ENCODE data around the gene GPC5. TPM values are rescaled to one million over a fixed set of nuclear protein-coding genes. Genes with fewer than 3 reads are reported as not detected.

GPC5 gene
- total RNA-seq, 1 donor from 2014 or later, result 8.7 TPM

DNA sequence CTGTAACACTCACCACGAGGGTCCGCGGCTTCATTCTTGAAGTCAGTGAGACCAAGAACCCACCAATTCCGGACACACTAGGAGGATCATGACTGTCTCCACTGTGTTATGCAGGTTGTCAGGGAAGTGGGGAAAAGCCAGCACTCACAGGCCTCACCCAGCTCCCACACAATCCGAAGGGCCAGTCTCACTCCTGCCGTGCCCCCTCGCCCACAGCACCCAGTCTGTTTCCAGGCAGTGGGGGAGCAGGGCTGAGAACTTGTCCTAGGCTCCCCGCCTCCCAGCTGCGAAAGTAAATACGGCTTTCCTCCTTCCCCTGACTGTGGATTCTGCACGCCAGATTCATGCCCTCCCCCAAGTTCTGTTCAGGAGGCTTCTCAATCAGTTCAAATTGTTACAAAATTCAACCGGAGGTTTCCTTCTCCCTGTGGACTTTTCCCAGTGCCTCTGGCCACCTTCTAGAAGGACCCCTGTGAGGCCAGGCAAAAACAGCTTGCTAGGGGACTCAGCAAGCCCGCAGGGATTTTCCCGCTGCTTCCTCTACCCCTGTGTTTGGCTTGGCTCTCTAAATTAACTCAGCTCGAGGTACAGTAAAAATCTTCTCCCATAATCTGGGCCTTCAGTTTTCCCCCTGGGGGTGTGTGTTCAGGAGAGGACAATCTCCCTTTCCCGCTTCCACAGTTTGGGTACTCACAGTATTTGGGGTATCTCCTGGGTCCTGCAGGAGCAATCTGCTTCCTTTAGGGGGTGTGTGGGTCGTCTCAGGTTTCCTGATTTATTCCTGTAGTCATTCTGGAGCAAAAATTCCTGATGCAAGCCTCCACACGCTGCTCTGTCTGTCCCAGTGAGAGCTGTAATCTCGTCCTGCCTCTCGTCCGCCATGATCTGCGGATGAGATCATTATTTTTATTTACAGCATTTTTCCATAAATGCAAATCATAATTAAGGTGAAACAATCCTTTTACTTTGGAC lies 899.8 kb downstream of the GPC5 start:
- TF ChIP-seq, protein P1, sequence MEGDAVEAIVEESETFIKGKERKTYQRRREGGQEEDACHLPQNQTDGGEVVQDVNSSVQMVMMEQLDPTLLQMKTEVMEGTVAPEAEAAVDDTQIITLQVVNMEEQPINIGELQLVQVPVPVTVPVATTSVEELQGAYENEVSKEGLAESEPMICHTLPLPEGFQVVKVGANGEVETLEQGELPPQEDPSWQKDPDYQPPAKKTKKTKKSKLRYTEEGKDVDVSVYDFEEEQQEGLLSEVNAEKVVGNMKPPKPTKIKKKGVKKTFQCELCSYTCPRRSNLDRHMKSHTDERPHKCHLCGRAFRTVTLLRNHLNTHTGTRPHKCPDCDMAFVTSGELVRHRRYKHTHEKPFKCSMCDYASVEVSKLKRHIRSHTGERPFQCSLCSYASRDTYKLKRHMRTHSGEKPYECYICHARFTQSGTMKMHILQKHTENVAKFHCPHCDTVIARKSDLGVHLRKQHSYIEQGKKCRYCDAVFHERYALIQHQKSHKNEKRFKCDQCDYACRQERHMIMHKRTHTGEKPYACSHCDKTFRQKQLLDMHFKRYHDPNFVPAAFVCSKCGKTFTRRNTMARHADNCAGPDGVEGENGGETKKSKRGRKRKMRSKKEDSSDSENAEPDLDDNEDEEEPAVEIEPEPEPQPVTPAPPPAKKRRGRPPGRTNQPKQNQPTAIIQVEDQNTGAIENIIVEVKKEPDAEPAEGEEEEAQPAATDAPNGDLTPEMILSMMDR (IDR thresholded peaks at IDR 0.05), result no peak
- H3K27me3 ChIP-seq (ENCODE audit: low read depth), result no peaks in the 10 kb centered on the region
- H3K9me3 ChIP-seq, result peaks cover under 1% of the 10 kb centered on the region
- no peak overlapping the region for H3K4me3 ChIP-seq
- H3K36me3 ChIP-seq, result no peaks in the 10 kb centered on the region
- ATAC-seq (no peak), DNase-seq (no peak)
- no peak overlapping the region for H3K27ac ChIP-seq
- intact Hi-C loops (cut with DNase I), result no loop called here
- no peaks in the 10 kb centered on the region for H3K4me1 ChIP-seq

DNA sequence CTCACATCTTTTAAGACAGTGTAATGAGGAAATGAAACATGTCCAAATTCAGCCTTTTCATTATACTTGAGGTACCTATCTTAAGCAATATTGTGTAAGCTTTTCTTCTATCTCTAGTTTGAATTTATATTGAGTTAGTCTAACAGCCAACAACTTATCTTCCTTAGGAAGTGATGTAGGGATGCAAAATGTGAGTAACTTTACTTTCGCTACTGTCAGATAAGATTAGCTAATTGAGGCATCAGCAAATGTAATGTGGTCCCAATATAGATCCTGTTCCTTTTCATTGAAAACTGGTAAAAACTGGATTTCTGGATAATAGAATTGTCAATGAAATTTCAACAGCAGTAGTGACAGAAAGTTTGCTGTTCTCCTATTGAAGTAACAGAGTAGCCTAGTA lies 902.2 kb downstream of the GPC5 start:
- no peak overlapping the region for H3K27ac ChIP-seq
- no peaks in the 10 kb centered on the region for H3K27me3 ChIP-seq (ENCODE audit: low read depth)
- ATAC-seq (no peak), DNase-seq (no peak)
- H3K36me3 ChIP-seq, result no peaks in the 10 kb centered on the region
- H3K4me1 ChIP-seq, result no peaks in the 10 kb centered on the region
- intact Hi-C loops (cut with DNase I), result no loop called here
- no peaks in the 10 kb centered on the region for H3K9me3 ChIP-seq
- no peak overlapping the region for H3K4me3 ChIP-seq
- TF ChIP-seq, protein P1 (IDR thresholded peaks at IDR 0.05), result no peak

DNA sequence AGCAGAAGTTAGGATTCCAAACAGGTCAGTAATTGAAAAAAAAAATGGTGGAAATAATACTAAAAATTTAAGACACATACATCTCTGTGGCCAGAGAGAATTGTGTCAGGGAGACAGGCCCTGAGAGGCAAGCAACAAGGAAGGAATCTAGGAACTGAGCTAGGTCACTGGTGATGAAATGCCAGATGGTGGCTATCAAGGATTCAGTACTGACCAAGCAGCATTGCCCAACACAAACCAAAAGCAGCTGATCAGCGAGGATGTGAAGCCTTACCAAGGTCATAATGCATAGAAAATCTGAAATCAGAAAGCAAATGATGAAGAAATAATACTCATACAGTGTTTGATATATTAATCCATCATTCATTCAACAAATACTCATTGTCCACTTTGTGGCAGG lies 905.0 kb downstream of the GPC5 start:
- no peaks in the 10 kb centered on the region for H3K4me1 ChIP-seq
- TF ChIP-seq, protein P1 (IDR thresholded peaks at IDR 0.05), result no peak
- H3K27me3 ChIP-seq (ENCODE audit: low read depth), result no peaks in the 10 kb centered on the region
- H3K36me3 ChIP-seq, result no peaks in the 10 kb centered on the region
- ATAC-seq (no peak), DNase-seq (no peak)
- H3K27ac ChIP-seq, result no peak overlapping the region
- H3K9me3 ChIP-seq, result no peaks in the 10 kb centered on the region
- intact Hi-C loops (cut with DNase I), result no loop called here
- no peak overlapping the region for H3K4me3 ChIP-seq

DNA sequence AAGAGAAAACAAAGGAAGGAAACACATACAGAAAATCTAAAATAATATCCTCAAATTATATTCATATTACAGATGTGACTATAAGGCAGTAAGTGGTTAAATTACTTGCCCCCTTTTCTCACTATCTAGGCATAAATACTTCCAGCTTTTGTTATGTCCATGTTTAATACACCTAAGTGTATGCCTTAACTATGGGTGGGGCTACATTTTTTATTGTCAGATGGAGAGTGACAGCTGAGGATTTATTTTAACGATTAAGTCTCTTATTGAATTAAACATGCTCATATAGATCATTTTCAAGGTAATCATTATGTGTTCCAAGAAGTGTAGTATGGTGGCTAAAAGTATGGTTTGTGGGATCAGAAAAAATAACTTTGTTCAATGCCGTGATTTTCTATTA lies 909.3 kb downstream of the GPC5 start:
- DNase-seq (no peak), ATAC-seq (no peak)
- TF ChIP-seq, protein P1 (IDR thresholded peaks at IDR 0.05), result no peak
- Histone ChIP-seq H3K9me3 (no peaks in the 10 kb centered on the region), H3K4me3 (no peak overlapping the region), H3K27me3 (ENCODE audit: low read depth) (no peaks in the 10 kb centered on the region), H3K36me3 (no peaks in the 10 kb centered on the region), H3K4me1 (no peaks in the 10 kb centered on the region), H3K27ac (no peak overlapping the region)
- intact Hi-C loops (cut with DNase I), result no loop called here

DNA sequence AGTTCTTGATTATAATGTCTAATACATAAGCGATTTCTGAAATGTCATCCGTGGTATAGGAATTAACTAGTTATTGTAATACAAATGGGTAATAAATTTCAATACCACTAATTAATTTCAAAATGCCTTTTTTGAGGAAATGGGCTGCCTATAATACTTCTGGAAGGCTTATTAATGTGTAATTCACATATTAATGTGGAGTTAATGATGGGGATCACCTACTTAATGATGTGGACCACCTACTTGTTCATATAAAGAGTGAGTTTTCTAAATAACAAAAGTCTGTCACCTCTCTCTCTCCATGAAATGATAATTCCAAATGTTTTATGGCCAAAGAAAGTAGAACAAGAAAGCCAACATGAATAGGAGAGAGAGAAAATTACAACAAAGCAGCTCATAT lies 914.4 kb downstream of the GPC5 start:
- Histone ChIP-seq H3K4me3 (no peak overlapping the region), H3K36me3 (no peaks in the 10 kb centered on the region), H3K4me1 (no peaks in the 10 kb centered on the region), H3K9me3 (no peaks in the 10 kb centered on the region), H3K27ac (no peak overlapping the region), H3K27me3 (ENCODE audit: low read depth) (no peaks in the 10 kb centered on the region)
- DNase-seq, result no peak
- TF ChIP-seq, protein P1 (IDR thresholded peaks at IDR 0.05), result no peak
- intact Hi-C loops (cut with DNase I), result no loop called here
- no peak for ATAC-seq
